Stimulated activated CD4-positive, alpha-beta T cell treated with anti-CD3 and anti-CD28 coated beads, Interleukin-2, amount 100 ng/mL, for 24 hours (primary cell): Measurements from ENCODE around the gene DES.

Experiments used
- DNase-seq, 2 donors: peaks; one replicate each; pipeline ENCODE4 v3.0.0-alpha.2; 2020

Gene DES

GRCh38 chr2:219459460-219460311 lies 41.5 kb downstream of the DES start:
- DNase-seq, result peak; percentile 56 to 60

GRCh38 chr2:219460424-219460926 lies 42.3 kb downstream of the DES start:
- no peak for DNase-seq

- DNase-seq, result no peak
Observed at GRCh38 chr2:219461047-219461514, 42.9 kb downstream of the DES start.

GRCh38 chr2:219461669-219462068 lies 43.5 kb downstream of the DES start:
- DNase-seq, result no peak

GRCh38 chr2:219462349-219462748 lies 44.2 kb downstream of the DES start:
- DNase-seq, result no peak

- no peak for DNase-seq
Observed at GRCh38 chr2:219464286-219465032, 46.3 kb downstream of the DES start.

GRCh38 chr2:219465659-219466561 lies 47.7 kb downstream of the DES start:
- no peak for DNase-seq

- DNase-seq, result no peak
Observed at GRCh38 chr2:219466816-219467735, 48.9 kb downstream of the DES start.

- DNase-seq, result no peak
Observed at GRCh38 chr2:219467736-219468075, 49.5 kb downstream of the DES start.

GRCh38 chr2:219468410-219469185 lies 50.4 kb downstream of the DES start:
- no peak for DNase-seq

GRCh38 chr2:219469186-219469724 lies 51.1 kb downstream of the DES start:
- DNase-seq, result no peak

- DNase-seq, result no peak
Observed at GRCh38 chr2:219470429-219470828, 52.3 kb downstream of the DES start.

- no peak for DNase-seq
Observed at GRCh38 chr2:219471476-219472371, 53.5 kb downstream of the DES start.

- no peak for DNase-seq
Observed at GRCh38 chr2:219472629-219473187, 54.5 kb downstream of the DES start.

- DNase-seq, result no peak
Observed at GRCh38 chr2:219473511-219473910, 55.3 kb downstream of the DES start.

- no peak for DNase-seq
Observed at GRCh38 chr2:219474285-219475060, 56.3 kb downstream of the DES start.

GRCh38 chr2:219475278-219475677 lies 57.1 kb downstream of the DES start:
- DNase-seq, result no peak
